Skeletal muscle cell (primary cell): ENCODE results near the gene TRIM68.

Experiments
- DNase-seq: peaks from one replicate; pipeline ENCODE4 v3.0.0-alpha.2; 2010; ENCODE audit warnings: low read depth
- H3K4me3 ChIP-seq: 2 replicates; pipeline ENCODE4 v1.5.1; 2011; ENCODE audit warnings: low read depth, mild to moderate bottlenecking, control low read depth, low read length, moderate library complexity

Gene TRIM68

GRCh38 chr11:4610258-4610935, 2.4 kb upstream of the TRIM68 start:
- DNase-seq: no peak
- no peak overlapping the region for H3K4me3 ChIP-seq

GRCh38 chr11:4607096-4607495, 935 bp downstream of the TRIM68 start:
- peak overlapping the region; percentile 73 for H3K4me3 ChIP-seq
- no peak for DNase-seq

- H3K4me3 ChIP-seq: peak overlapping the region; percentile 73
- DNase-seq: peak; percentile 31
Measured at GRCh38 chr11:4606231-4607015, 1.6 kb downstream of the TRIM68 start.

GRCh38 chr11:4605057-4605456, 3.0 kb downstream of the TRIM68 start:
- DNase-seq: no peak
- H3K4me3 ChIP-seq: no peak overlapping the region

- no peak within 1 kb of the TSS for H3K4me3 ChIP-seq
- DNase-seq: no peak
Measured at GRCh38 chr11:4593739-4594138, 14.3 kb downstream of the TRIM68 start, which contains the start of gene OR52I1. TSS of gene OR52I1 (plus strand) at chr11:4594039. CDS start at chr11:4594039, 0 bp downstream.

- no peak for DNase-seq
- no peak overlapping the region for H3K4me3 ChIP-seq
Measured at GRCh38 chr11:4589017-4589416, 19.0 kb downstream of the TRIM68 start.

- H3K4me3 ChIP-seq: no peak within 1 kb of the TSS
- no peak for DNase-seq
Measured at GRCh38 chr11:4581443-4581842, 26.6 kb downstream of the TRIM68 start, which contains the start of gene OR52I2. TSS of gene OR52I2 (plus strand) at chr11:4581743.

GRCh38 chr11:4580124-4580523, 27.9 kb downstream of the TRIM68 start:
- H3K4me3 ChIP-seq: no peak overlapping the region
- no peak for DNase-seq

GRCh38 chr11:4578624-4579023, 29.4 kb downstream of the TRIM68 start:
- H3K4me3 ChIP-seq: no peak overlapping the region
- no peak for DNase-seq

- no peak for DNase-seq
- no peak overlapping the region for H3K4me3 ChIP-seq
Measured at GRCh38 chr11:4577761-4578160, 30.3 kb downstream of the TRIM68 start.

- no peak overlapping the region for H3K4me3 ChIP-seq
- DNase-seq: no peak
Measured at GRCh38 chr11:4576880-4577279, 31.2 kb downstream of the TRIM68 start.

- no peak overlapping the region for H3K4me3 ChIP-seq
- DNase-seq: no peak
Measured at GRCh38 chr11:4569075-4569474, 39.0 kb downstream of the TRIM68 start.

- H3K4me3 ChIP-seq: no peak overlapping the region
- DNase-seq: no peak
Measured at GRCh38 chr11:4565371-4565770, 42.7 kb downstream of the TRIM68 start.

GRCh38 chr11:4560467-4560866, 47.6 kb downstream of the TRIM68 start:
- no peak for DNase-seq
- H3K4me3 ChIP-seq: no peak overlapping the region

- no peak for DNase-seq
- no peak overlapping the region for H3K4me3 ChIP-seq
Measured at GRCh38 chr11:4559527-4560440, 48.2 kb downstream of the TRIM68 start.

- no peak for DNase-seq
Measured at GRCh38 chr11:4551346-4551979, 56.6 kb downstream of the TRIM68 start.

More at GRCh38 chr11:4551346-4551979, 56.6 kb downstream of the TRIM68 start:
- no peak overlapping the region for H3K4me3 ChIP-seq
